Stomach (tissue), 9 donors: ENCODE data around the gene INTS12. TPM values are rescaled to one million over a fixed set of nuclear protein-coding genes. Genes with fewer than 3 reads are reported as not detected.
"Not testable (repeated sequence)": the region's sequence is repeated elsewhere in the genome, so short reads cannot be mapped to it uniquely, and the experiment has no call there.

Experiments
- DNase-seq, 2 donors: peaks; one replicate each; pipeline versions ENCODE4 v3.0.0 to v3.0.0-alpha.2; 2013 to 2019
- H3K27ac ChIP-seq, 5 donors: fragments of 200-600 bp in 4 of 5; sonication (generic) in 4 of 5; one replicate each; pipeline ENCODE4 v1.5.1; 2013 to 2019; ENCODE audit warnings: mild to moderate bottlenecking in 1 of 5, moderate library complexity in 1 of 5
- H3K27me3 ChIP-seq, 3 donors: fragments of 200-600 bp; sonication (generic); one replicate each; pipeline ENCODE4 v1.5.1; 2017 to 2019; ENCODE audit warnings: mixed run types in 1 of 3
- H3K36me3 ChIP-seq, 4 donors: fragments of 200-600 bp; sonication (generic); 1 replicate in 3 of 4; 2 replicates in 1 of 4; pipeline ENCODE4 v1.5.1; 2016 to 2019
- H3K4me1 ChIP-seq, 4 donors: fragments of 200-600 bp; sonication (generic); one replicate each; pipeline ENCODE4 v1.5.1; 2016 to 2019
- H3K4me3 ChIP-seq, 4 donors: fragments of 200-600 bp; sonication (generic) in 3 of 4; one replicate each; pipeline ENCODE4 v1.5.1; 2016 to 2019; ENCODE audit warnings: mild to moderate bottlenecking in 1 of 4
- H3K9me3 ChIP-seq, 4 donors: fragments of 200-600 bp; sonication (generic); one replicate each; pipeline ENCODE4 v1.5.1; 2016 to 2019
- CTCF ChIP-seq, 7 experiments: fragments of 450-650 bp in 4 of 7; fragments of 200-600 bp in 3 of 7; sonication (generic) in 3 of 7; IDR thresholded peaks; one replicate each; pipeline ENCODE4 v1.5.1; 2016 to 2019; ENCODE audit warnings: antibody characterized with exemption in 7 of 7, control low read depth in 2 of 7, mild to moderate bottlenecking in 1 of 7
- EP300 ChIP-seq: sonication (generic); formaldehyde crosslinking; IDR thresholded peaks from one replicate; pipeline ENCODE4 v1.6.1; 2017; ENCODE audit warnings: antibody characterized with exemption
- POLR2A ChIP-seq, 4 donors: fragments of 450-650 bp; IDR thresholded peaks; one replicate each; pipeline ENCODE4 v1.6.1; 2016; ENCODE audit warnings: antibody characterized with exemption in 4 of 4, control low read depth in 2 of 4, mild to moderate bottlenecking in 1 of 4, moderate library complexity in 1 of 4
- POLR2AphosphoS5 ChIP-seq, 3 donors: sonication (generic); formaldehyde crosslinking; IDR thresholded peaks; one replicate each; pipeline ENCODE4 v1.6.1; 2016; ENCODE audit warnings: antibody characterized with exemption in 3 of 3
- WGBS, 5 donors: extraction: QIAGEN DNeasy Blood & Tissue Kit in 3 of 5; methylation state at CpG; one replicate each; pipeline versions ENCODE4 v1.1.5 to v1.1.7; 2013 to 2018; 5-methylcytosine and 5-hydroxymethylcytosine counted together
- intact Hi-C: fragments of 100-400 bp; cut with DNase I; formaldehyde crosslinking; loops from one replicate; pipeline ENCODE4 v1.15.1; 2023; ENCODE audit warnings: low total_unique reads
- polyA plus RNA-seq, 3 donors: library from polyadenylated mRNA; stranded (reverse); fragments of 200-250 nt; gene quantifications; one replicate each; pipeline ENCODE4 v1.2.3, GENCODE V29; 2013
- total RNA-seq, 5 donors: library from RNA; depleted of rRNA; stranded (reverse); fragments of >200 nt; gene quantifications; one replicate each; pipeline versions ENCODE4 v1.1.0 to v1.2.3, GENCODE V29; 2014 to 2016
- donor health status: healthy with polysubstance abuse.
- donor health status: Bipolar disorder and iron deficiency.
- donor health status: healthy.

Gene INTS12
- total and polyA plus RNA-seq, 8 donors: 8.7 to 35.7 (median 16.9) TPM

DNA sequence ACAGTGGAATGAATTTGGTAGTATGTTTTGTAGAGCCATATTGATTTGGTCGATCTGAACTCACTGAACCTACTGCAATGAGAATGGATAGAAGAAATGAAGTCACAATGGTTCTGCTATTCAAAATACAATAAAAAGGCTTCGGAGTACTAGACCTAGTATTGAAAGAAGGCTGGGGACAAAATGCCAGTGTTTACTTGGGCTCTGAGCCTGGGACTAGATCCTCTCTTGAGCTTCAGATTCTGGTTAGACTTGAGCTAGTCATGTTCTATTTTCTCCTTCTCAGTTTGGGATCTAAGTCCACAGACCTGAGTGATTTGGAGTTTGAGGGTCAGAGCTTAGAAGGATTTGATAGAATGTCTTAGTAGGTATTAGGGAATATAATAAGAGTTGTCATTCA is 9.9 kb downstream of the INTS12 start:
- Histone ChIP-seq H3K9me3 (no peaks in the 10 kb centered on the region), H3K27ac (no peak overlapping the region), H3K27me3 (no peaks in the 10 kb centered on the region), H3K4me1 (peaks cover 0 to 28% (median 9%) of the 10 kb centered on the region in 4 donors), H3K4me3 (no peak overlapping the region), H3K36me3 (peaks cover 6 to 63% (median 56%) of the 10 kb centered on the region in 4 donors)
- intact Hi-C loops: no loop called here
- no peak for TF ChIP-seq POLR2AphosphoS5 (IDR thresholded peaks at IDR 0.05)
- no peak for TF ChIP-seq CTCF (IDR thresholded peaks at IDR 0.05)
- TF ChIP-seq EP300: no peak
- WGBS, 5 donors: 69 to 90% (median 83%) methylated on average over 2 of the region's 2 CpGs
- no peak for DNase-seq

- H3K4me3 ChIP-seq, DNase-seq, H3K9me3 ChIP-seq, H3K27me3 ChIP-seq, H3K27ac ChIP-seq, intact Hi-C loops: not testable (repeated sequence)
- Histone ChIP-seq H3K36me3 (peaks cover 6 to 85% (median 81%) of the 10 kb centered on the region in 4 donors), H3K4me1 (peaks cover 0 to 15% (median 2%) of the 10 kb centered on the region in 4 donors)
- WGBS, 5 donors: 87 to 98% (median 92%) methylated on average over 8 of the region's 8 CpGs
Observed at GRCh38 chr4:105695832-105696231, 12.7 kb downstream of the INTS12 start.

GRCh38 chr4:105694812-105695211 is 13.7 kb downstream of the INTS12 start:
- WGBS, 5 donors: 94 to 98% (median 95%) methylated on average over 5 of the region's 5 CpGs
- H3K27ac ChIP-seq, H3K4me1 ChIP-seq, intact Hi-C loops, DNase-seq, H3K9me3 ChIP-seq, H3K4me3 ChIP-seq, H3K27me3 ChIP-seq: not testable (repeated sequence)
- peaks cover 6 to 95% (median 86%) of the 10 kb centered on the region in 4 donors for H3K36me3 ChIP-seq

DNA sequence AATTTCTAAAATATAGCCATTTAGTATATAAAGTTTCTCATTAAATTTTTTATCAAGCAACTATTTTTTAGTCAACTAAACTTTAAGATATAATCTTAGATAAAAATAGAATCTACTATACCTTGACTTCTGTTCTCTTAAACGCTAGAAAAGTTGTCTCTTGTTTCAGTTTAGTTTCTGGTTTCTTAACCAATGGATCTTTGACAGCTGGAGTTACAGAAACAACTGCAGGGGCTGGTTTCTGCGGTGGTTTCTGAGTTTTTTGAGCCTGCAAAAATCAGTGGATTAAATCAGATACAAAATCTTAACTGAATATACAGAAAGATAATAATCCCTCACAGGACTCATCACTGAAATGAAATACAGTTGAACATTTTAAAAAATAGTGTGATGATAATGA is 21.9 kb downstream of the INTS12 start:
- Histone ChIP-seq H3K27me3 (no peaks in the 10 kb centered on the region), H3K9me3 (no peaks in the 10 kb centered on the region), H3K4me3 (no peak overlapping the region), H3K27ac (no peak overlapping the region), H3K4me1 (peaks cover 0 to 20% (median 7%) of the 10 kb centered on the region in 4 donors), H3K36me3 (peaks cover 11 to 86% (median 73%) of the 10 kb centered on the region in 4 donors)
- no peak for TF ChIP-seq CTCF (IDR thresholded peaks at IDR 0.05)
- TF ChIP-seq EP300: no peak
- no peak for TF ChIP-seq POLR2AphosphoS5 (IDR thresholded peaks at IDR 0.05)
- no peak for TF ChIP-seq POLR2A (IDR thresholded peaks at IDR 0.05)
- no peak for DNase-seq
- 85 to 95% (median 88%) methylated on average over 2 of the region's 2 CpGs for WGBS, 5 donors
- intact Hi-C loops: no loop called here

- Histone ChIP-seq H3K27ac (peak overlapping the region; percentile 25 to 78 (median 67)), H3K4me1 (peaks cover 0 to 33% (median 15%) of the 10 kb centered on the region in 4 donors), H3K9me3 (no peaks in the 10 kb centered on the region), H3K27me3 (no peaks in the 10 kb centered on the region), H3K4me3 (no peak overlapping the region), H3K36me3 (peaks cover 6 to 52% (median 46%) of the 10 kb centered on the region in 4 donors)
- DNase-seq: peak; percentile 84 to 95
- intact Hi-C loops: no loop called here
- 34 to 64% (median 38%) methylated on average over 4 of the region's 4 CpGs for WGBS, 5 donors
- TF ChIP-seq POLR2AphosphoS5 (IDR thresholded peaks at IDR 0.05): peak in 2 of 3 donors; percentile 49 to 75
- no peak for TF ChIP-seq CTCF (IDR thresholded peaks at IDR 0.05)
Observed at GRCh38 chr4:105683038-105683437, 25.5 kb downstream of the INTS12 start.
